Activated T-helper 1 cell treated with Interleukin-2 at 50 U/mL for 16 hours (primary cell): Measurements from ENCODE around the gene CLCF1.
"Not testable (repeated sequence)": the region's sequence is repeated elsewhere in the genome, so short reads cannot be mapped to it uniquely, and the experiment has no call there.

Experiments
- DNase-seq: peaks from one replicate; pipeline ENCODE4 v3.0.0-alpha.2; 2020; ENCODE audit warnings: low read depth

CLCF1 gene

GRCh38 chr11:67322049-67322448, 51.3 kb downstream of the CLCF1 start:
- DNase-seq: no peak

GRCh38 chr11:67321313-67321871, 52.0 kb downstream of the CLCF1 start:
- DNase-seq: no peak

DNA sequence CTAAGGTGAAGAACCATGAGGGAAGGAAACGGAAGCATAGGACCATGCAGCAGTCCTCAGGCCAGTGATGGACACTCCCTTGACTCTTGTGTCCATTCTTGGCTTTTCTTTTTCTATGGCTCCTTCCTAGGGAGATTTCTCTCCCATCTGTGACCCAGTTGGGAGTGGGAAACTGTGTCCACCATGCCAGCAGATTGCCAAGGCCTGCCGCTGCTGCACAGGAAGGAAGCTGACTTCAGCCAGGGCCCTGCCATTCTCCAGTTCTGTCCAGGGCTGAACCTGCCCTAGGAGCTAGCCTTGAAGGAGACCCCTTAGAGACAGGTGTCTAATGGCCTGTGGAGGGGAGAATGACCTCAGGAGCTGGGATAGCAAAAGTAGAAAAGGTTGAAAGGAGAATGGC, 52.7 kb downstream of the CLCF1 start:
- no peak for DNase-seq

DNA sequence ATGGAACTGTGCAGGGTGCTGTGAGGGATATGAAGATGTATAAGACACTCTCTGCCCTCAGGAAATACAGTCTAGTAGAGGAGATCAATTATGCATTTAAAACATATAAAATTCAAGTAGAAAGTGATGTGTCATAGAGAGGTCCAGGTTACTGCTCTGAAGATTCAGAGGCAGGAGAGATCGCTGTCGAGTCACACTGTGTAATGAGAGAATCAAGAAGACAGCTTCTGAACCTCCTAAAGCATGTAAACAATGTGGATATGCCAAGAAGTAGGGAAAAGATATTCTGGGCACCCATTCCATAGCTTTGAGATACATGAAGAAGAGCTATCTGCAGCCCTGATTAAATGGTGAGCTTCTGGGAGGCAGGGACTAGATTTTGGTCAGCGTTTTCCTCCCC, 53.4 kb downstream of the CLCF1 start:
- no peak for DNase-seq

- DNase-seq: not testable (repeated sequence)
These were observed 54.5 kb downstream of the CLCF1 start for GRCh38 chr11:67318876-67319275.

DNA sequence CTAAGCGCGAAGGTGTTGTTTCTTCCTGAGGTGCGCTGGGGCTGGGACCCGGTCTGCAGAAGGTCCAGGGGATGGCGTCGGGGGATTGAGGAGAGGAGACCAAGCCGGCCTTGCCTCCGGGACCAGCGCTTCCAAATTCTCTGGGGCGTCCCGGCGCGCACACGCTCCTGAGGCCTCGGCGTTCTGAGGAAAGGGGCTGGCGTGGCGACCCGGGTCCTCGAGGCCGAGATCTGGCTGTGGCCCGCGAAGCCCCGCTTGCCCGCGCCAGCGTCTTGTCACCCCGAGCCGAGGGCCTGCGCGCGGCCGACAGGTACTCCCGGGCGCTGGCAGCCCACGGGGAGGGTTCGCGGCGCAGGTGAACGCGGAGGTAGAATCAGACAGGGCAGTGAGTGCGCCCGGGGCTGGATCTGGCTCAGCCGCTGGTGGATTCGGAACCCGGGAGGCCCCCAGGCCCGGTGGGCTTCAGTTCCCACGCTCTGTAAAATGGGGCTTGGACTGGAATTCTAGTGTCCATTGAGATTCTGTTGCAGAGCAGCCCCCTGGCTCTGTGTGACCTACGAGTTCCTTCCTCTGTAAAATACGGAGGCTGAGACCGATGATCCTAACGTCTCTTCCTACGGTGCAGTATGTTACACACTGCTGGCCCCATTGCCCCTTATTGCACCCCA, 55.4 kb downstream of the CLCF1 start:
- no peak for DNase-seq

DNA sequence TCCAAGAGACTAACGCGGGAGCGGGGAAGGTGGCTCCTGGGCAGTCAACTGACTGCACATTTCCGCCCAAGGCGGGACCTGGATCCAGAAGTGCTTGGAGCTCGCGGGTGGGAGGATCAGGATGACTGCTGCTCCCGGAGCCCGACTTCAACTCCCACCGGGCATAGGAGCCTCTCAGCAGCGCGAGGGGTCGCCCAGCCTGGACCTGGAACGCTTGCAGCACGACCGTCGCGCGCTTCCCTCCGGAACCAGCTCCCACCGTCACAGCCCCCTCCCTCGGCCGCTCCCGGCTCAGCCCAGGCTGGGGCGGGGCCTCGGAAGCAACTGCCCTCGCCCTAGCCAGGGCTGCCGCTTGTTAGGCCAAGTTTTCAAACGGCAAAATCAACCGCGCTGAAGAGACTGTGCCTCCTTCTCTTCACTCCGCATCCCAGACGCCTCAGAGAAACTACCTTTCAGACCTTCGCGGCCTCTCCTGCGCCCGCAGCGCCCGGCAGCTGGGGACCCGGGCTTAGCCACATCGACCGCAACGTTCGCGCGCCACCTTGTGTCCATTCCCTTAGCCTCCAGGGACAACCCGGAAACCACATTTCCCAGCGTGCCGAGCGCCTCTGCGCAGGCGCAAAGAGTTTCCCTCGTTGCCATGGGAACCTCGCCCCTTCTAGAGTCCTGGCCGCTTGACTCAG, 56.1 kb downstream of the CLCF1 start:
- DNase-seq: peak; percentile 97

DNA sequence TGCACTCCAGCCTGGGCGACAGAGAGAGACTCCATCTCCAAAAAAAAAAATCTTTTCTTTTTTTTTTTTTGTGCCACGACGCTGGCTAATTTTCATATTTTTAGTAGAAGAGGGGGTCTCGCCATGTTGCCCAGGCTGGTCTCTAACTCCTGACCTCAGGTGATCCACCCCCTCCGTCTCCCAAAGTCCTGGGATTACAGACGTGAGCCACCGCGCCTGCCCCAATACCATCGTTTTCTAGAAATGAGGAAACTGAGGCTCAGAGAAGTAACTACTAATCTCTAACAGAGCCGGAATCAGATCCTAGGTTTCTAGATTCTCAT, 56.6 kb downstream of the CLCF1 start:
- no peak for DNase-seq

- no peak for DNase-seq
These were observed 58.0 kb downstream of the CLCF1 start for GRCh38 chr11:67315325-67315909.

- DNase-seq: no peak
These were observed 59.2 kb downstream of the CLCF1 start for GRCh38 chr11:67314218-67314617.
